ENCODE measurements around the gene SPON1. TPM values are rescaled to one million over a fixed set of nuclear protein-coding genes. Genes with fewer than 3 reads are reported as not detected.

Gene SPON1
- total RNA-seq, 1 experiment from 2014 or later: not detected

GRCh38 chr11:14141676-14142075, 179.2 kb downstream of the SPON1 start:
- Histone ChIP-seq H3K9ac (ENCODE audit: low read length) (no peak overlapping the region), H4K20me1 (ENCODE audit: low read length) (no peaks in the 10 kb centered on the region), H3K9me3 (ENCODE audit: low read length) (no peaks in the 10 kb centered on the region), H2AFZ (ENCODE audit: low read length) (no peak overlapping the region), H3K9me2 (replicated peaks; ENCODE audit: low read length) (no peaks in the 10 kb centered on the region), H3K4me3 (ENCODE audit: low read length) (no peak overlapping the region), H3F3A (ENCODE audit: low read length, unreplicated experiment) (no peaks in the 10 kb centered on the region), H3K4me1 (ENCODE audit: insufficient read depth, low read length) (no peaks in the 10 kb centered on the region; the same call in 1 of the 2 replicates), H3K27ac (ENCODE audit: low read length) (no peak overlapping the region), H3K79me2 (ENCODE audit: low read length) (no peaks in the 10 kb centered on the region), H3K36me3 (ENCODE audit: low read depth, low read length) (no peaks in the 10 kb centered on the region), H3K27me3 (ENCODE audit: low read length) (no peaks in the 10 kb centered on the region), H3K4me2 (ENCODE audit: low read length) (no peak overlapping the region)
- TF ChIP-seq EZH2phosphoT487 (IDR thresholded peaks at IDR 0.05; ENCODE audit: borderline replicate concordance, low read length) (no peak), EZH2 (IDR thresholded peaks at IDR 0.05; ENCODE audit: low read length, unreplicated experiment) (no peak), CTCF (conservative IDR thresholded peaks at IDR 0.05; ENCODE audit: low read depth, low read length) (no peak)
- DNase-seq (no peak), ATAC-seq (no peak)
- BruUV-seq (replicated peaks): no TSS peak
- ChIA-PET POLR2A (ENCODE audit: unreplicated experiment) (no interaction called here), CTCF (interaction anchor here (0.7 kb wide), 1 partner anchor 171 kb away, joined by 3 read pairs; no protein-coding TSS in a partner anchor)
- intact Hi-C loops (cut with micrococcal nuclease): no loop called here

- Histone ChIP-seq H3K79me2 (ENCODE audit: low read length) (no peaks in the 10 kb centered on the region), H3K9me3 (ENCODE audit: low read length) (no peaks in the 10 kb centered on the region), H3K4me1 (ENCODE audit: insufficient read depth, low read length) (no peaks in the 10 kb centered on the region; the same call in 1 of the 2 replicates), H3K4me3 (ENCODE audit: low read length) (no peak overlapping the region), H3K9ac (ENCODE audit: low read length) (no peak overlapping the region), H3K27ac (ENCODE audit: low read length) (no peak overlapping the region), H3K9me2 (replicated peaks; ENCODE audit: low read length) (no peaks in the 10 kb centered on the region), H3F3A (ENCODE audit: low read length, unreplicated experiment) (no peaks in the 10 kb centered on the region), H3K36me3 (ENCODE audit: low read depth, low read length) (no peaks in the 10 kb centered on the region), H3K27me3 (ENCODE audit: low read length) (no peaks in the 10 kb centered on the region), H2AFZ (ENCODE audit: low read length) (no peak overlapping the region), H4K20me1 (ENCODE audit: low read length) (no peaks in the 10 kb centered on the region), H3K4me2 (ENCODE audit: low read length) (no peak overlapping the region)
- TF ChIP-seq EZH2phosphoT487 (IDR thresholded peaks at IDR 0.05; ENCODE audit: borderline replicate concordance, low read length) (no peak), EZH2 (IDR thresholded peaks at IDR 0.05; ENCODE audit: low read length, unreplicated experiment) (no peak), CTCF (conservative IDR thresholded peaks at IDR 0.05; ENCODE audit: low read depth, low read length) (no peak)
- intact Hi-C loops (cut with micrococcal nuclease): loop anchor here (5.0 kb wide), 1 partner anchor 103 kb away; no protein-coding TSS in a partner anchor
- DNase-seq (peak; percentile 45), ATAC-seq (peak; percentile 54)
- BruUV-seq (replicated peaks): no TSS peak
- ChIA-PET CTCF (no interaction called here), POLR2A (ENCODE audit: unreplicated experiment) (no interaction called here)
These were observed 182.4 kb downstream of the SPON1 start for GRCh38 chr11:14144934-14145333.

- POLR2A ChIA-PET (ENCODE audit: unreplicated experiment): no interaction called here
- DNase-seq (peak; percentile 72), ATAC-seq (peak; percentile 92)
- H3K9me3 ChIP-seq (ENCODE audit: low read length): no peaks in the 10 kb centered on the region
- BruUV-seq (replicated peaks): no TSS peak
- H3K79me2 ChIP-seq (ENCODE audit: low read length): no peaks in the 10 kb centered on the region
- no peaks in the 10 kb centered on the region for H3F3A ChIP-seq (ENCODE audit: low read length, unreplicated experiment)
- no peaks in the 10 kb centered on the region; the same call in 1 of the 2 replicates for H3K4me1 ChIP-seq (ENCODE audit: insufficient read depth, low read length)
- H2AFZ ChIP-seq (ENCODE audit: low read length): no peak overlapping the region
- no peak overlapping the region for H3K9ac ChIP-seq (ENCODE audit: low read length)
- CTCF ChIA-PET: interaction anchor here (0.6 to 1.7 kb wide), 7 partner anchors 39 to 373 kb away, joined by 3 to 6 read pairs (median 4); no protein-coding TSS in a partner anchor
- H3K9me2 ChIP-seq (replicated peaks; ENCODE audit: low read length): no peaks in the 10 kb centered on the region
- H3K36me3 ChIP-seq (ENCODE audit: low read depth, low read length): no peaks in the 10 kb centered on the region
- no peak overlapping the region for H3K4me2 ChIP-seq (ENCODE audit: low read length)
- H3K27me3 ChIP-seq (ENCODE audit: low read length): no peaks in the 10 kb centered on the region; the same call in 1 of the 2 replicates
- H4K20me1 ChIP-seq (ENCODE audit: low read length): no peaks in the 10 kb centered on the region
- H3K27ac ChIP-seq (ENCODE audit: low read length): no peak overlapping the region
- H3K4me3 ChIP-seq (ENCODE audit: low read length): no peak overlapping the region
- TF ChIP-seq EZH2phosphoT487 (IDR thresholded peaks at IDR 0.05; ENCODE audit: borderline replicate concordance, low read length): no peak
- peak; percentile 77 for TF ChIP-seq CTCF (conservative IDR thresholded peaks at IDR 0.05; ENCODE audit: low read depth, low read length)
- intact Hi-C loops (cut with micrococcal nuclease): loop anchor here (1.0 to 5.0 kb wide), 6 partner anchors 101 to 376 kb away; no protein-coding TSS in a partner anchor
These were observed 186.2 kb downstream of the SPON1 start for GRCh38 chr11:14148653-14149273.
